ENCODE measurements around the gene SPC24.
"Not testable (repeated sequence)": the region's sequence is repeated elsewhere in the genome, so short reads cannot be mapped to it uniquely, and the experiment has no call there.

SPC24 gene

GRCh38 chr19:11142528-11143171 lies 12.9 kb downstream of the SPC24 start:
- H3K27ac ChIP-seq (ENCODE audit: poor library complexity, severe bottlenecking): peak overlapping the region; percentile 97
- H3K9me3 ChIP-seq (ENCODE audit: severe bottlenecking): no peaks in the 10 kb centered on the region
- ATAC-seq (ENCODE audit: low read depth): peak; percentile 62
- peaks cover 16% of the 10 kb centered on the region for H3K36me3 ChIP-seq (ENCODE audit: low read depth)
- TF ChIP-seq, protein P1, sequence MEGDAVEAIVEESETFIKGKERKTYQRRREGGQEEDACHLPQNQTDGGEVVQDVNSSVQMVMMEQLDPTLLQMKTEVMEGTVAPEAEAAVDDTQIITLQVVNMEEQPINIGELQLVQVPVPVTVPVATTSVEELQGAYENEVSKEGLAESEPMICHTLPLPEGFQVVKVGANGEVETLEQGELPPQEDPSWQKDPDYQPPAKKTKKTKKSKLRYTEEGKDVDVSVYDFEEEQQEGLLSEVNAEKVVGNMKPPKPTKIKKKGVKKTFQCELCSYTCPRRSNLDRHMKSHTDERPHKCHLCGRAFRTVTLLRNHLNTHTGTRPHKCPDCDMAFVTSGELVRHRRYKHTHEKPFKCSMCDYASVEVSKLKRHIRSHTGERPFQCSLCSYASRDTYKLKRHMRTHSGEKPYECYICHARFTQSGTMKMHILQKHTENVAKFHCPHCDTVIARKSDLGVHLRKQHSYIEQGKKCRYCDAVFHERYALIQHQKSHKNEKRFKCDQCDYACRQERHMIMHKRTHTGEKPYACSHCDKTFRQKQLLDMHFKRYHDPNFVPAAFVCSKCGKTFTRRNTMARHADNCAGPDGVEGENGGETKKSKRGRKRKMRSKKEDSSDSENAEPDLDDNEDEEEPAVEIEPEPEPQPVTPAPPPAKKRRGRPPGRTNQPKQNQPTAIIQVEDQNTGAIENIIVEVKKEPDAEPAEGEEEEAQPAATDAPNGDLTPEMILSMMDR (IDR thresholded peaks at IDR 0.05; ENCODE audit: poor library complexity, severe bottlenecking): no peak
- H3K4me3 ChIP-seq (ENCODE audit: severe bottlenecking): no peak overlapping the region
- DNase-seq (ENCODE audit: low spot score): peak; percentile 87
- no peaks in the 10 kb centered on the region for H3K27me3 ChIP-seq (ENCODE audit: insufficient read depth, poor library complexity, severe bottlenecking)
- peaks cover 34% of the 10 kb centered on the region for H3K4me1 ChIP-seq (ENCODE audit: insufficient read depth, poor library complexity, severe bottlenecking)

DNA sequence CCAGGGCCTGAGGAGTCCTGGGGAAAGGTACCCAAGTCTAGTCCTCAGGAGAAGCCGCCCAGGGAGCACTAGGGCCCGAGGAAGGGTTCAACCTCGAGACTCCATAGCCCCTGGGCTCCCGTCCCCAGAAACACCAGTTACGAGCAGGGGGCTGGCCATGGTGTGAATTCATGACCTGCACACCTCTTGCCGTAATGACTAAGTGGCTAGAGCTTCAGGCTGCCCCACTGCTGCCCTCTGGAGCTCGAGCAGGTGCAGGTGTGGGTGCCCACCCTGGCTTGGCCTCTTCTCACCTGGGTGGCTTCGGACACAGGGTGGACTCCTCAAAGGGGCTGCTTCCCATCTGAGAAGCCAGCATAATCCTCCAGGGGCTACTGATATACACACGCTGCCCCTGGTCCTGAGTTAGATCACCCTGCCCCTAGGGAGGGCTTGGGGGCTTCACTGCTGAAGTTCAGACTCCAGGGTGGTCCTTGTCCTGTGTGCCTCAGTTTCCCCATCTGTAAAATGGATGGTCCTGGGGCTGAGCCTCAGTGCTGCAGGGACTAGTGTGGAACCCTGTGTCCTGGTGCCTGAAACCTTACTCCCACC lies 13.6 kb downstream of the SPC24 start:
- ATAC-seq (ENCODE audit: low read depth) (no peak), DNase-seq (ENCODE audit: low spot score) (no peak)
- TF ChIP-seq, protein P1 (IDR thresholded peaks at IDR 0.05; ENCODE audit: poor library complexity, severe bottlenecking): peak; percentile 41
- peak overlapping the region; percentile 97 for H3K27ac ChIP-seq (ENCODE audit: poor library complexity, severe bottlenecking)
- no peaks in the 10 kb centered on the region for H3K27me3 ChIP-seq (ENCODE audit: insufficient read depth, poor library complexity, severe bottlenecking)
- peaks cover 34% of the 10 kb centered on the region for H3K4me1 ChIP-seq (ENCODE audit: insufficient read depth, poor library complexity, severe bottlenecking)
- no peaks in the 10 kb centered on the region for H3K9me3 ChIP-seq (ENCODE audit: severe bottlenecking)
- peaks cover 16% of the 10 kb centered on the region for H3K36me3 ChIP-seq (ENCODE audit: low read depth)
- H3K4me3 ChIP-seq (ENCODE audit: severe bottlenecking): no peak overlapping the region

GRCh38 chr19:11140896-11141295 lies 14.7 kb downstream of the SPC24 start:
- Histone ChIP-seq H3K4me3 (ENCODE audit: severe bottlenecking) (no peak overlapping the region), H3K36me3 (ENCODE audit: low read depth) (peaks cover 12% of the 10 kb centered on the region), H3K27ac (ENCODE audit: poor library complexity, severe bottlenecking) (peak overlapping the region; percentile 97), H3K4me1 (ENCODE audit: insufficient read depth, poor library complexity, severe bottlenecking) (peaks cover 34% of the 10 kb centered on the region), H3K9me3 (ENCODE audit: severe bottlenecking) (no peaks in the 10 kb centered on the region), H3K27me3 (ENCODE audit: insufficient read depth, poor library complexity, severe bottlenecking) (no peaks in the 10 kb centered on the region)
- ATAC-seq (ENCODE audit: low read depth) (no peak), DNase-seq (ENCODE audit: low spot score) (no peak)
- TF ChIP-seq, protein P1 (IDR thresholded peaks at IDR 0.05; ENCODE audit: poor library complexity, severe bottlenecking): no peak

GRCh38 chr19:11140023-11140538 lies 15.5 kb downstream of the SPC24 start:
- H3K9me3 ChIP-seq (ENCODE audit: severe bottlenecking); H3K36me3 ChIP-seq (ENCODE audit: low read depth); ATAC-seq (ENCODE audit: low read depth); H3K27me3 ChIP-seq (ENCODE audit: insufficient read depth, poor library complexity, severe bottlenecking); H3K4me3 ChIP-seq (ENCODE audit: severe bottlenecking); DNase-seq (ENCODE audit: low spot score): not testable (repeated sequence)
- H3K27ac ChIP-seq (ENCODE audit: poor library complexity, severe bottlenecking): peak overlapping the region; percentile 97
- peaks cover 34% of the 10 kb centered on the region for H3K4me1 ChIP-seq (ENCODE audit: insufficient read depth, poor library complexity, severe bottlenecking)

DNA sequence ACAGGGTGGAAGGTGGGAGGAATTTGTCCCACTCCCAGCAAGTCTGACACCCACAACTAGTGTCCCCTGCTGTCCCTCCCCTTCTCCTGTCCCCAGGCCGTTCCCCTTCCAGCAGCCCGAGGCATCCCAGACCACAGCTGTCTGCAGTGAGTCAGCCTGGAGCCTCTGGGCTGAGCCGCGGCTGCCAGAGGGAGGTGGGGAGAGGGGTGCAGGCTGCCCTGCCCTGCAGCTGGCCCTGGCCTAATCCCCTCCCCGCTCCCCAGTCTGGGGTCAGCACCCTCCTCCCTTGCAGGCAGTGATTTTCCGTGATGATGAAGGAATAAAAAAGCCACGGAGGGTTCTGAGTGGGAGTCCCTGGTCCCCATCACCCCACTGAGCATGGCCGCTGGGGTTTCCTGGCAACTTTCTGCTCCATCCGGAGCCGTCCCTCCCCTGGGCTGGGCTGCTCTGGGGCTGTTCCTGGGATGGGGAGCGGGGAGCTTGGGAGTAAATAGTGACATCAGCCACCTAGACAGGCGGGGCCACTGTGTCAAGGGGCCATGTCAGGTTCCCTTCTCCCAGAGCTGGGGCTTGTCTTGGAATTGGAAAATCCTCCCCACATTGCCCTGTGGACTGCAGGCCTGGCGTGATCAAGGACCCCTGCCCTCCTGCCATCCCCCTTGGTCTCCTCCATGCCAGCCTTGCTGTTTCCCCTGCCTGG lies 16.8 kb downstream of the SPC24 start:
- TF ChIP-seq, protein P1 (IDR thresholded peaks at IDR 0.05; ENCODE audit: poor library complexity, severe bottlenecking): no peak
- Histone ChIP-seq H3K36me3 (ENCODE audit: low read depth) (no peaks in the 10 kb centered on the region), H3K4me1 (ENCODE audit: insufficient read depth, poor library complexity, severe bottlenecking) (peaks cover 34% of the 10 kb centered on the region), H3K27ac (ENCODE audit: poor library complexity, severe bottlenecking) (peak overlapping the region; percentile 97), H3K4me3 (ENCODE audit: severe bottlenecking) (no peak overlapping the region), H3K9me3 (ENCODE audit: severe bottlenecking) (no peaks in the 10 kb centered on the region), H3K27me3 (ENCODE audit: insufficient read depth, poor library complexity, severe bottlenecking) (no peaks in the 10 kb centered on the region)
- DNase-seq (ENCODE audit: low spot score) (peak; percentile 86), ATAC-seq (ENCODE audit: low read depth) (peak; percentile 61)

Data from RWPE2 (cell line).